ENCODE results near the gene CSK.
"Not testable (repeated sequence)": the region's sequence is repeated elsewhere in the genome, so short reads cannot be mapped to it uniquely, and the experiment has no call there.

CSK gene

GRCh38 chr15:74781431-74782258 is at the start of gene CSK:
TSS of gene CSK (plus strand) at chr15:74782080. CDS start at chr15:74798298, 16,218 bp downstream.
- peak; percentile 55 to 62 for DNase-seq (ENCODE audit: low read depth in 2 of 2)

- DNase-seq (ENCODE audit: low read depth in 2 of 2): no peak
Observed at GRCh38 chr15:74732846-74733245, 49.0 kb upstream of the CSK start.

GRCh38 chr15:74733269-74733668 is 48.6 kb upstream of the CSK start:
- DNase-seq (ENCODE audit: low read depth in 2 of 2): no peak

GRCh38 chr15:74735305-74735704 is 46.6 kb upstream of the CSK start:
- no peak for DNase-seq (ENCODE audit: low read depth in 2 of 2)

- not testable (repeated sequence) for DNase-seq (ENCODE audit: low read depth in 2 of 2)
Observed at GRCh38 chr15:74738239-74738638, 43.6 kb upstream of the CSK start.

GRCh38 chr15:74742422-74742821 is 39.5 kb upstream of the CSK start:
- DNase-seq (ENCODE audit: low read depth in 2 of 2): no peak

- no peak for DNase-seq (ENCODE audit: low read depth in 2 of 2)
Observed at GRCh38 chr15:74746389-74746788, 35.5 kb upstream of the CSK start.

GRCh38 chr15:74748322-74748946 is 33.4 kb upstream of the CSK start, which contains the start of gene CYP1A2:
TSS of gene CYP1A2 (plus strand) at chr15:74748845. CDS start at chr15:74749739, 894 bp downstream.
- no peak for DNase-seq (ENCODE audit: low read depth in 2 of 2)

- DNase-seq (ENCODE audit: low read depth in 2 of 2): no peak
Observed at GRCh38 chr15:74749832-74750231, 32.0 kb upstream of the CSK start.

- DNase-seq (ENCODE audit: low read depth in 2 of 2): no peak
Observed at GRCh38 chr15:74750751-74751150, 31.1 kb upstream of the CSK start.

- no peak for DNase-seq (ENCODE audit: low read depth in 2 of 2)
Observed at GRCh38 chr15:74752011-74752410, 29.9 kb upstream of the CSK start.

- no peak for DNase-seq (ENCODE audit: low read depth in 2 of 2)
Observed at GRCh38 chr15:74752531-74752930, 29.3 kb upstream of the CSK start.

GRCh38 chr15:74754593-74755215 is 27.2 kb upstream of the CSK start:
- no peak for DNase-seq (ENCODE audit: low read depth in 2 of 2)

- DNase-seq (ENCODE audit: low read depth in 2 of 2): no peak
Observed at GRCh38 chr15:74758736-74759135, 23.1 kb upstream of the CSK start.

- DNase-seq (ENCODE audit: low read depth in 2 of 2): no peak
Observed at GRCh38 chr15:74762791-74763150, 19.1 kb upstream of the CSK start.

GRCh38 chr15:74763416-74763815 is 18.5 kb upstream of the CSK start:
- no peak for DNase-seq (ENCODE audit: low read depth in 2 of 2)

GRCh38 chr15:74767167-74768098 is 14.4 kb upstream of the CSK start:
- no peak for DNase-seq (ENCODE audit: low read depth in 2 of 2)

GRCh38 chr15:74768099-74768770 is 13.6 kb upstream of the CSK start:
- DNase-seq (ENCODE audit: low read depth in 2 of 2): no peak

- DNase-seq (ENCODE audit: low read depth in 2 of 2): peak in 1 of 2 donors; percentile 59
Observed at GRCh38 chr15:74768771-74769342, 13.0 kb upstream of the CSK start.

- DNase-seq (ENCODE audit: low read depth in 2 of 2): no peak
Observed at GRCh38 chr15:74769463-74770025, 12.3 kb upstream of the CSK start.
